Hippocampal formation (tissue), 2 donors: ENCODE measurements around the gene ABCD4.
"Not testable (repeated sequence)": the region's sequence is repeated elsewhere in the genome, so short reads cannot be mapped to it uniquely, and the experiment has no call there.

Source experiments
- DNase-seq, 2 donors: peaks; one replicate each; lab custom pipeline; 2025; lab: John Stamatoyannopoulos, UW

Gene ABCD4

DNA sequence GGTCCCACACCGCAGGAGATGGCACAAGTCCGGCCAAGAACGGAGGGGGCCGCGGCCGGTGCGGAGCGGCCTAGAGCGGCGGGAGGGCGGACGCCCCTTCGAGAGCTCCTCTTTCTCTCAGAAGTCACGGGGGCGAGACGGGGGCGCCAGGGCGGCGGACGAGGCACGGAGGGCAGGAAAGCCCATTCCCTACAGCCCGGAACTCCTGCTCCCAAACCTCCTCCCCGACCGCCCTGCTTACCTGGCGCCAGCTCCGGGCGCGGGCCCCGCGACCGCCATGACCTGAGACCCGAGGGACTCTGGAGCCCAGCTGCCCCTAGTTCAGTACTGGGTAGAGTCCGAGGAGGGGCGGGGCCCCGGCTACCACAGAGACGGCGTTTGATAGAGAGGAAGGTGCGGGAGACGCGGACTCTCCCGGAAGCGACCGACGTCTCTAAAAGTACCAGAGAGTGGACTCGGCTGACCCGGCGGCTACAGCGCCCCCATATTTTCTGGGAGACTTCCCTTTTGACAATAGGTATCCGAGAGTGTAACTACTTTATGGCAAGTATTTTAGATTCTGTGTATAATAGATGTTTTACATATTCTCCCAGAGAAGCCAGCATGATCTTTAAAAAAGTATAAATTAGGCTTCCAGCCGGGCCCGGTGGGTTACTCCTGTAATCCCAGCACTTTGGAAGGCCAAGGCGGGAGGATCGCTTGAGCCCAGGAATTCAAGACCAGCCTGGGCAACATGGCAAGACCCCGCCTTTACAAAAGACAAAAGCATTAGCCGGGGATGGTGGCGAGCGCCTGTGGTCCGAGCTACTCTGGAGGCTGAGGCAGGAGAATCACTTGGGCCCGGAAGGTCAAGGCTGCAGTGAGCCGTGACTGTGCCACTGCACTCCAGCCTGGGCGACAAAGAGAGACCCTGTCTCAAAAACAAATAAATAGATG is at the start of gene ABCD4:
Gene ABCD4, minus strand, starts transcription at position 301 of the 936 bp plus-strand sequence. Its CDS starts 22 bp downstream, at position 279.
- peak; percentile 93 to 97 for DNase-seq

DNA sequence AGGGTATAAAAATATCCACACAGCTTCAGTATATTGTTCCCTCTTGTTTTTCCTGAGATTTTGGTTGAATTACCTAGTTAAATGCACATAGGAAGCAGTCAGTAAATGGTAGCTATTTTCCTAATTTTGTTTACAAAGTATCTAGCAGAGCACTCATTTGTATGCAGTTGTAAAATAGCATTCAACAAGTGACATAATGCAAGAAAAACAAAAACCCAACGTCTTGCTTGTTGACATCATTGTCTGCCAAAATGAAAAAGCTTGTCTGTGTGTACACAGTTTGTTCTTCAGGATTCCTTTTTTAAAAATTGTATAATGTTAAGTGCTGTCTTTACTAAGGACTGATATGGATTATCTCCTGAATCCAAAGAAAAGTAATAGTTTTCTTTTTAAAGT is 48.2 kb upstream of the ABCD4 start:
- no peak for DNase-seq

- DNase-seq, result no peak
These were observed 47.6 kb upstream of the ABCD4 start for GRCh38 chr14:74350211-74350927.

DNA sequence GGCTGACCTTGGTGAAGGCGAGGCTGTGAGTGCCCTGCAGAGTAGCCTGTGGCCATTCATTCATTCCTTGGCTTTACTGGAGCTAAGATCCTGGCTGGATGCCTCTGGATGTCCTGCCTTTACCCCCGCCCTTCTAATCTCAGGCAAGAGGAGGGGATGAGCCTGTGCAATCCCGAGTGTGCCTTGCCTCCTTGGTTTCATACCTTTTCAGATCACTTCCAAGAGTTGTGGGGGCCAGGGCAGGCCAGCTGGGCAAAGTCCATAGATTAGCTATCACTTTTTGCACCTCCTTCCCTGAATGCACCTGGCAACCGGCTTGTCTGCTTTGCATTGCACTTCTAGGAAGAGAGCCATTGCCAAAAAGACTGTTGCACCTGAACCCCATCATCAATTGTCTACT is 47.0 kb upstream of the ABCD4 start:
- DNase-seq, result no peak

- no peak for DNase-seq
These were observed 46.2 kb upstream of the ABCD4 start for GRCh38 chr14:74348735-74349463.

- DNase-seq, result no peak
These were observed 45.6 kb upstream of the ABCD4 start, which contains the start of gene VRTN for GRCh38 chr14:74348241-74348734. VRTN (plus strand) TSS chr14:74348471; CDS start chr14:74356784, 8,313 bp downstream.

- no peak for DNase-seq
These were observed 45.0 kb upstream of the ABCD4 start for GRCh38 chr14:74347795-74348100.

DNA sequence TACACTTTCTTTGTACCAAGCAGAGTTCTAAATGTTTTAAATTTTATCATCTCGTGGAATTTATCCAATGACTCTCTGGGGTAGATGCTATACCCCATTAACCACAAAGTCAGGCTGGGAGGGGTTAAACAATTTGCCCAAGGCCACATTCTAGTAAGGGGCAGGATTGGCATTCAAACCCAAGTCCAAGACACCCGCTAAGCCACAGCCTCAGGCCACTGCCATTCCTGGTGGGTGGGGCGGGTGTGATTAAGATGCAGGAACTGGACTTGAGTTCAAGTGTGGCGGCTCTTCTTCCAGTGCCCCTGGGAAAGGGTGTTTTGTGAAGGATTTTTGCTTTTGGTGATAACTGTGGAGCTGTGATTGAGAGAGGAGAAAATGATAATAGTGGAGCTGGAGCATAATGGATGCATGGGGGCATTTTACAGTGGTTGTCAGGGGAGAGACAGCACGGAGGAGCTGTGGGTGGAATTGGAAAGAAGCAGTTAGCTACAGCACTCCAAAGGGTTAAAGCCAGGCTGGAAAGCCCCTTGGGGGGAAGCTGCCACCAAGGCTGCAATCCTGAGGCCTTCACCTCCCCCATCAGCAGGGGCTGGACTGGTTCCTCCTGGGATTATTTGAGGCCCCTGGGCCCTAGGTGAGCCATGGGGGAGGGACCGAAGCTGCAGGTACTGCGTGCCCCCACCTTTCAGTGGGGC is 44.5 kb upstream of the ABCD4 start:
- DNase-seq, result no peak

GRCh38 chr14:74346341-74346740 is 43.6 kb upstream of the ABCD4 start:
- no peak for DNase-seq

DNA sequence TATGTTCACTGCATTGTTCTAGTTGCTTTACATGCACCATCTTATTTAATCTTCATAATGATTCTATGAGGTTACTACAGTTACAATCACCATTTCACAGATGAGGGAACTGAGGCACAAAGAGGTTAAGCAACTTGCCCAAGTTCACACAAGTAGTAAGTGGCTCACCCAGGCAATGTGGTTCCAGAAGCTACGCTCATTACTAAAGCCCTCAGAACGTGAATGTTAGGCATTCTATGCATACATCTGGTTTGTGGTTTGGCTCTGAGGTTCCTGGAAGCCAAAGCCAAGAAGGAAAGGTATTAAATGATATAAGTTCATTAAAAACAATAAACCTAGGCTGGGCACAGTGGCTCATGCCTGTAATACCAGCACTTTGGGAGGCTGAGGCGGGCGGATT is 31.2 kb upstream of the ABCD4 start:
- no peak for DNase-seq

DNA sequence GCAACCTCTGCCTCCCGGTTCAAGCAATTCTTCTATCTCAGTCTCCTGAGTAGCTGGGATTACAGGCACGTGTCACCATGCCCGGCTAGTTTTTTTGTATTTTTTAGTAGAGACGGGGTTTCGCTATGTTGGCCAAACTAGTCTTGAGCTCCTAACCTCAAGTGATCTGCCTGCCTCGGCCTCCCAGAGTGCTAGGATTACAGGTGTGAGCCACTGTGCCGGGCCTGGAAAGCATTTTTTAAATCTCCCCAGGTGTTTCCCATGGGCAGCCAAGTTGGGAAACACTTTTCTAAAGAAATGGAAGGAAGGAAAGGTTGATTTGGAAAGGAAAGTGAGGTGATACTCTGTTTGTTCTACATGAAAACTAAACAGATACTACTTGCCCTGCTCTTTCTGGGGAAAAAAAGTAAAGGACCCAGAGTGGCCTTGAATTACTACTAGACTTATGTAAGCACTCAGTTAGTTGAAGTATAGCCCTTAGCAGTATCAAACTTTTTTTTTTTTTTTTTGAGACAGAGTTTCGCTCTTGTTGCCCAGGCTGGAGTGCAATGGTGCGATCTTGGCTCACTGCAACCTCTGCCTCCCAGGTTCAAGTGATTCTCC is 27.3 kb upstream of the ABCD4 start:
- not testable (repeated sequence) for DNase-seq

GRCh38 chr14:74326369-74327152 is 23.8 kb upstream of the ABCD4 start:
- no peak for DNase-seq

- no peak for DNase-seq
These were observed 22.7 kb upstream of the ABCD4 start for GRCh38 chr14:74325446-74325845.

GRCh38 chr14:74324931-74325361 is 22.2 kb upstream of the ABCD4 start:
- peak in 1 of 2 donors; percentile 31 for DNase-seq

GRCh38 chr14:74314576-74314975 is 11.8 kb upstream of the ABCD4 start:
- no peak for DNase-seq

DNA sequence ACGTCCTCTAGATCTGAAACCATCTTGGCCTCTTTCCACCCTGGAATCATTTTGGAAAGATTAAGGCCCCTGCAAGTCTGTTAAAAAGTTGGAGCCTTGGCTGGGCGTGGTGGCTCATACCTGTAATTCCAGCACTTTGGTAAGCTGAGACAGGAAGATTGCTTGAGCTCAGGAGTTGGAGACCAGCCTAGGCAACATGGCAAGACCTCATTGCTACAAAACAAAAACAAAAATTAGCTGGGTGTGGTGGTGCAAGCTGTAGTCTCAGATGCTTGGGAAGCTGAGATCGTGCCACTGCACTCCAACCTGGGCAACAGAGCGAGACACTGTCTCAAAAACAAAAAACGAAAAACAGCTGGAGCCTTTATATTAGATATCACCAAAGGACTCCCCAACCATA is 10.9 kb upstream of the ABCD4 start:
- DNase-seq, result no peak

- no peak for DNase-seq
These were observed 9.4 kb upstream of the ABCD4 start for GRCh38 chr14:74312161-74312560.

DNA sequence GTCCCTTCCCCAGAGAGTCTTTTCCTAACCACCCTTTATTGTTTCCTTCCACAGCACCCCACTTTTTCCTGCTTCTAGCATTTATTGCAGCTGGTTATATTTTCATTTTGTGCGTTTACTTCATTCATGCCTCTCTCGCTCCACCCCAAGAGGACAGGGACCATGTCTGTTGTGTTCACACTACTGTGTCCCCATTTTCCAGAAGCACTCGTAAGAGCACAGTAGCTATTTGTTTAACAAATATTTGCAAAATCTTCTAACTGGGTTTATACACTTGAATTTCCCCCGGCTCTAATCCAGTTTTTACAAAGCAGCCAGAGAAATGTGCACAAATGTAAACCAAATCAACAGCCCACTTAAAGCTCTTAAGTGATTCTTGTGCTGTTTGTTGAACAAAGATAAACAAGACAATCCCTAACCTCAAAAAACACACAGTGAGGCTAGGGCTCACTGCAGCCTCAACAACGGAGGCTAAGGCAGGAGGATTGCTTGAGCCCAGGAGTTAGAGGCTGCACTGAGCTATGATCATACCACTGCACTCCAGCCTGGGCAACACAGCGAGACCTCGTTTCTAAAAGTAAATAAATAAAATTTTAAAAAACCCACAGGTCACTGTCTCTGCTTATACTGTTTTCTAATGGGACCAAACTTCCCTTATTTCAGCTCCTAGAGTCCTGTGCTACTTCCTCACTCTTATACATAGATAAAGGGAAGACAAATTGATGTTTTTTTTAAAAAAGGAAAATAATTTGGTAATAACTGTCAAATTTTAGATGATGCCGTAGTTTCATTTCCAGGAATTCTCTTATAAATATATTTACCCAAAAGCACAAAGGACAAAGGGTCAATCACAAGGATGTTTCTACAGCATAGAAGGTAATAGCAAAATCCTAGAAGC is 6.6 kb upstream of the ABCD4 start:
- no peak for DNase-seq

GRCh38 chr14:74308695-74309094 is 6.0 kb upstream of the ABCD4 start:
- DNase-seq, result no peak
